NK-92 (cell line): ENCODE data around the gene IKZF2.
"Not testable (repeated sequence)": the region's sequence is repeated elsewhere in the genome, so short reads cannot be mapped to it uniquely, and the experiment has no call there.

Experiments
- DNase-seq: peaks from one replicate; lab custom pipeline; 2025; ENCODE audit not compliant: unreplicated experiment; lab: John Stamatoyannopoulos, UW

Gene IKZF2

DNA sequence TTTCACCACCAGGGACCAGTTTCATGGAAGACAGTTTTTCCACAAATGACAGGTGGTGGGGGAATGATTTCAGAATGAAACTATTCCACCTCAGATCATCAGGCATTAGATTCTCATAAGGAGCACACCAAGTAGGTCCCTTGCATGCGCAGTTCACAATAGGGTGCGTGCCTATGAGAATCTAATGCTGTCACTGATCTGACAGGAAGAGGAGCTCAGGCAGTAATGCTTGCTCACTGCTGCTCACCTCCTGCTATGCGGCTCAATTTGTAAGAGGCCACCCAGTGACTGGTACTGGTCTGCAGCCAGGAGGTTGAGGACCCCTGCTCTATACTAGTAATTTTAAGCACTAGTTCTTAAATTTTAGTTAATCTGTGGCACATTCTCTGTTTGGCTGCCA, 107.8 kb downstream of the IKZF2 start:
- DNase-seq = no peak

DNA sequence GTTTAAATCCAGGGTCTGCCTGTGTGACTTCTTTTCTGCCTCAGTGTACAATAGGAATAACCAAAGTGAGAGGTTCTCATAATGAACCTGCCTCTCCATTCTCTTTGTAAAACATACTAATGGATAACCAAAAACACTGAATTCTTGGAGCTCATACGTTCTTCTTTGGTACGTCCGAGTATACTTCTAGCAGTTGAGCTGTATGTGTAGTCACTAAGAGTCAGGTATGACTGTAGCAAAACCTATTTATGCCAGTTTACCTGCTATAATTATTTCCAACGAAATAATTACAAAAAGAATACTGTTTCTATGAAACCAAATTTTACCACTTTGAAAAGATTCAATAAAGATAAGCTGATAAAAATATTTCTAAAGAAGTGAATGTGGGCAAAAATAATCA, 109.2 kb downstream of the IKZF2 start:
- no peak for DNase-seq

DNA sequence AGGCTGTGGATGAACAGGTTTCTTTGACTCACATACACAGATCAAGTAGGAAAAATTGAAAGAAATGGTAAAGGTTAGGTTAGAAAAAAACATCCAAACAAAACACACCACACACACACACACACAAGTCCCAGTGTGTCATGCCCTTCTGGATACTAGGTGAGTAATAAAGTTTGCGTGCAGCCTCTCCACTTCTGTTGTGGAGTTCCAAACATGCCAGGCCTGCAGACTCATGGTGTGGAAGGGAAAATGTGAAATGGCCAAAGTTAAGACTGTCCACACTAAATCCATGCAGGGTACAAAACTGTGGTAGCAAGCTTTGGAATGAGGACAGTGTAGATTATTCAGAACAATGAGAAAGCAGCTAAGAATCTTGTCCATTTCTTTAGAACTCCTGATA, 114.6 kb downstream of the IKZF2 start:
- no peak for DNase-seq

DNA sequence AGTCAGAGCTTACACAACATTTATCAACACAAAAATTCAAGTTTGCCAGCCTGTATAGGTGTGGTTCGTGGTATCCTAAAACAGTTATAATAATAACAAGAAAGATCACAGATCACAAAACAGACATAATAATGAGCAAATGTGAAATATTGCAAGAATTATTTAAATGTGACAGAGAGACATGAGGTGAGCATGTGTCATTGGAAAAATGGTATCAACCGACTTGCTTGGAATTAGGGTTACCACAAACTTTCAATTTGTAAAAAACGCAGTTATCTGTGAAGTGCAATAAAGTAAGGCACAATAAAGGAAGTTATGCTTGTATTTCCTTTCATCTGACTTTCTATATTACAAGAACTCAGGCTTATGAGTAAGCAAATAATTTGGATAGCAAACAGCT, 116.8 kb downstream of the IKZF2 start:
- no peak for DNase-seq

GRCh38 chr2:213032607-213033006, 118.8 kb downstream of the IKZF2 start:
- DNase-seq = no peak

GRCh38 chr2:213022987-213023386, 128.4 kb downstream of the IKZF2 start:
- no peak for DNase-seq

DNA sequence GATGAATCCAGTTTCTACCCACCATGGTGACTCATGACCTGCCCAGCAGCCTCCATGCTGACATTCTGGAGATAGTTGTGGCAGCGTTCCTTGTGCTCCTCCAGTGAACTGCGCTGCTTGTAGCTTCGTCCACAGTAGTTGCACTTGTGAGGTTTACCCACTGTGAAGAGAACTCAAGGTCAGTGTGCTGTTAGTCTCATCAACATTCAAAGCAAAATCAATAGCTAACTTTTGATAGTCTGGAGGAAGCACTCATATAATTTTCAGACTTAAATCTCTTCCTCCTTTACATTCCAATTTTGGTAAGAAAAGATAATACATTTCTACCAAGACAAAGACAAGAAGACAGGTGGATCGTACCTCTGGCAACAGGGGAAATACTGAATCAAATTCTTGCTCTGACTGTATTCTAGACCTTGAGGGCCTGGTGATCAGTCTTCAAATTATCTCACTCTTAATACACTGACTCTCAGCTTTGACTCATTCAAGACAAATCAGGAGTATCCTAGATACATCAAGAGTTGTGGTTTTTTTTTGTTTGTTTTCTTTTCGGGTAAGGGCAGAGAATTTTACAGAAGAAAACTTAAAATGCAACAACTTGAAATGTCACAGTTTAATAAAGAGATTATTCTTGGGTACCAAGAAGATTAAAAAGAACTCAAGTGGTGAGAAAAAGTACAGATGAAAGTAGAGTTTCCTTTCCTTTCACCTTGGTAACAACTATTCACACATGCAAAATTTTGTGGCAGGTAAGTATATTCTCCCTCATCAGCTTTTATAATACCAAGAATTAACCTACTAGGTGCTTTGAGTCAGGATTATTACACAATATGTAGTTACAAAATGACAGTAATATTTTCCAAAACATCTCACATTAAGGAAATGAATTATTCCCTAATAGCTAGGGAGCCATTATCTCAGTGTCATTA, 129.2 kb downstream of the IKZF2 start:
- no peak for DNase-seq

DNA sequence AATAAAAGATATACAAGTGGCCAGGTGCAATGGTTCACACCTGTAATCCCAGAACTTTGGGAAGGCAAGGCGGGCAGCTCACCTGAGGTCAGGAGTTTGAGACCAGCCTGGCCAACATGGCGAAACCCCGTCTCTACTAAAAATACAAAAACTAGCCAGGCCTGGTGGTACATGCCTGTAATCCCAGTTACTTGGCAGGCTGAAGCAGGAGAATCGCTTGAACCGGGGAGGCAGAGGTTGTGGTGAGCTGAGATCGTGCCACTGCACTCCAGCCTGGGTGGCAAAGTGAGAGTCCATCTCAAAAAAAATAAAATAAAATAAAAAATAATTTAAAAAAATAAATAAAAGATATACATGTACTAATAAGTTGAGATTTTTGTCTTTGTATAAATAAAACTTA, 130.5 kb downstream of the IKZF2 start:
- DNase-seq = not testable (repeated sequence)

DNA sequence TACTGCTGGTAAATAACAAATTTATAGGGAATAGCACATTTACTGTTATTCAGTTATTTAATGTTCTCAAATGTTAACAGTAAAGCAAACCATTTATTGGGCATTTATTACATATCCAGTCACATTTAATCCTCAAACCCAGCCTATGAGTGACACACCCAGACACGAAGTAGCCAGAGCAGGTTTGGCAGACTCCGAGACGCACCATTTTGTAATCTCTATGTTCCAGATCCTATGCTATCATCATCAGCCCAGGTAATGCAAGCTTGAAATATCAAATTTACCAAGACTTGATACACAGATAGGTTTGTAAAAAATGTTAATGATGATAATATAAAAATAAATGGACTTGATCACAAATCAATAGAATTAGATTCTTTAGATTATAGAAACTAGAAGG, 131.1 kb downstream of the IKZF2 start:
- DNase-seq = no peak

DNA sequence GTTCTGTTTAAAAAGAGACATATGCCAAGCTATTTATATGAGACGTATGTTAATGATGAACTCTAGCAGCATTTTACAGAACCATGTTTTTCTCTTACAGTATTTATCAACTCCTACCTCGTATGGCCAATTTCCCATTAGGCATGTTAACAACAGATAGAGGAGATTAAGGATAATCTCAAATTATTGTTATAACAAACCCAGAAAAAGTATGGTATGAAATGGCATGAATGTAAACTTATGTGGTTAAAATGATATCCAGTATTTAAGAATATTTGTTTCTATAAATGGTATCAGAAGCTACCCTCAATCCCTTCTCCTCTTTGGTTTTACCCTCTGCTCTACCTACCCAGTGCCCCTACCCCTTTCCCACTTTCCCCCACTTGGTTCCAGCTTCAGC, 132.0 kb downstream of the IKZF2 start:
- DNase-seq = no peak

- no peak for DNase-seq
Measured at GRCh38 chr2:213018340-213018901, 133.0 kb downstream of the IKZF2 start.

DNA sequence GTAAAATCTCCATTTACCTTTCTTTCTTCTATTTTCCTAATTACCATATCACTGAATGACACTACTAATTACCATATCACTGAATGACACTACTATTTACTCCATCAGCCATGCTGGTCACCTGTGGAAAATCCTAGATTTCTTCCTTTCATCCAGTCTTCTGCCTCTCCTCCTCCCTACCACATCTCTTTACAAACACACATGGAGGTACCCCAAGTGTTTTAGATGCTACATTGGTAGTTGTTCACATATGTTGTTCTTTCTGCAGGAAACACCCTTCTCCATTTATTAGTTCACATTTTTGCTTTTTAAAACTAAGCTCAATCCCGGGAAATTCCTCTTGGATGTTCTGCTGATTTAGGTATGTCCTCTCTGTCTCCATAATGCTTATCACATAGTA, 134.0 kb downstream of the IKZF2 start:
- no peak for DNase-seq

GRCh38 chr2:213016984-213017351, 134.4 kb downstream of the IKZF2 start:
- no peak for DNase-seq

GRCh38 chr2:213016166-213016983, 135.0 kb downstream of the IKZF2 start:
- DNase-seq = no peak

- no peak for DNase-seq
Measured at GRCh38 chr2:213015387-213016165, 135.8 kb downstream of the IKZF2 start.

DNA sequence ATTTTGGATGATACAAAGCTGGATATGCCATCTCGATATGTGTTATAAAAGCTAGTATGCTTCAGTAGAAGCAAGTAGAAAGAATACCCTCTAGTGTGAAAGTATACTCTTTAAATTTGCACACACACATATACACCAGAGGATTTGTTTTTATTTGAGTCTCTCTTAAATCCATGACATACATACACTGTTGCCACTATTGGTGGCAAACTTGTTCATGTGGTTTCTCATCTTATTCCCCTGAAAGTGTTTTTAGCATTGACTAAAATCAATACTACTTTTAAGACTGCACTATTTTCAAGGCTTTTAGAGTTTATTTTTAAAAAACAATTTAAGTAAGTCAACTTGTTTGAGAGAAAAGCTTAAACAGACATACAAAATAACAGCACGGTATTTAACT, 137.4 kb downstream of the IKZF2 start:
- no peak for DNase-seq

- no peak for DNase-seq
Measured at GRCh38 chr2:213011505-213011904, 139.9 kb downstream of the IKZF2 start.

- DNase-seq = no peak
Measured at GRCh38 chr2:213010106-213010779, 141.2 kb downstream of the IKZF2 start.

GRCh38 chr2:213007290-213007838, 144.0 kb downstream of the IKZF2 start:
- DNase-seq = no peak

DNA sequence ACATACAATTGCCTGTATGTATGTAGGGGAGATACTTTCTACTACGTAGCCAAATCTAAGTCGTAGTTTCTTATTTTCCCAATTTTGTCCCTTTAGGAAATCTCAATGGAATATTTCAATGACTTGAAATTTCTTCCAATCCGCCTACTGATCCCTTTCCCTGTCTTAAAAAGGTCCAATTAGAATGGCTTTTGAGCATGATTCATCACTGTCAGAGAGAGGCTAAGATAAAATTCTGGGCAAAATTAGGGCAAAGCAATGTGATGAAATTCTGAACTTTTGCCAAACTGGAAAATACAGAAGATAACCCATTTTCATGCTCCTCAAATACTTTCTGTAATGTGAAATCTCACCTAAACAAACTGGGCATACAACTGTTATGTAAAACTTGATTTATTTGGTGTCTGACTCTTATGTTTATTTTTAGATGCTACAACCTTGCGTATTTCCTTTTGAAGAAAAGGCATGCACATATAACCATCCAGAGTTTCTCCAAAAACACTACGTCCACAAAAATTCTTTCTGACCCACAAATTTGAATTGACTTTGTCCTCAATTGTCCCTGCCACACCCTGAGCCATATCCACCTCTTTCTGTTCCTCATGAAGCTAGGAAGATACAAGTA, 147.1 kb downstream of the IKZF2 start:
- DNase-seq = no peak
